SJCRH30 (cell line): Measurements from ENCODE around the gene COL5A1. TPM values are rescaled to one million over a fixed set of nuclear protein-coding genes. Genes with fewer than 3 reads are reported as not detected.

Experiments used
- DNase-seq, 2 experiments: peaks; one replicate each; pipeline ENCODE4 v3.0.0-alpha.2; 2015 to 2020
- H3K27ac ChIP-seq: fragments of 250-450 bp; sonication (Bioruptor Pico); 2 replicates; pipeline ENCODE4 v1.5.1; 2020; ENCODE audit warnings: mild to moderate bottlenecking, moderate library complexity
- H3K27me3 ChIP-seq: fragments of 250-450 bp; sonication (Bioruptor Pico); 2 replicates; pipeline ENCODE4 v1.5.1; 2020; ENCODE audit warnings: mild to moderate bottlenecking, moderate library complexity
- H3K36me3 ChIP-seq: fragments of 250-450 bp; sonication (Bioruptor Pico); 2 replicates; pipeline ENCODE4 v1.5.1; 2020; ENCODE audit warnings: mild to moderate bottlenecking, moderate library complexity
- H3K4me1 ChIP-seq: fragments of 250-450 bp; sonication (Bioruptor Pico); 2 replicates; pipeline ENCODE4 v1.5.1; 2020; ENCODE audit warnings: mild to moderate bottlenecking, moderate library complexity
- H3K4me3 ChIP-seq: fragments of 250-450 bp; sonication (Bioruptor Pico); 2 replicates; pipeline ENCODE4 v1.5.1; 2020; ENCODE audit warnings: mild to moderate bottlenecking, moderate library complexity
- H3K9me3 ChIP-seq: fragments of 250-450 bp; sonication (Bioruptor Pico); replicated peaks from 2 replicates; pipeline ENCODE4 v1.5.1; 2020; ENCODE audit warnings: mild to moderate bottlenecking, moderate library complexity
- total RNA-seq: library from RNA; depleted of rRNA; stranded (reverse); fragments of >200 nt; shearing (Covaris generic); gene quantifications from 2 replicates; pipeline ENCODE4 v1.2.3, GENCODE V29; 2014

The COL5A1 gene
- total RNA-seq, 1 experiment from 2014 or later = 32.1 TPM

DNA sequence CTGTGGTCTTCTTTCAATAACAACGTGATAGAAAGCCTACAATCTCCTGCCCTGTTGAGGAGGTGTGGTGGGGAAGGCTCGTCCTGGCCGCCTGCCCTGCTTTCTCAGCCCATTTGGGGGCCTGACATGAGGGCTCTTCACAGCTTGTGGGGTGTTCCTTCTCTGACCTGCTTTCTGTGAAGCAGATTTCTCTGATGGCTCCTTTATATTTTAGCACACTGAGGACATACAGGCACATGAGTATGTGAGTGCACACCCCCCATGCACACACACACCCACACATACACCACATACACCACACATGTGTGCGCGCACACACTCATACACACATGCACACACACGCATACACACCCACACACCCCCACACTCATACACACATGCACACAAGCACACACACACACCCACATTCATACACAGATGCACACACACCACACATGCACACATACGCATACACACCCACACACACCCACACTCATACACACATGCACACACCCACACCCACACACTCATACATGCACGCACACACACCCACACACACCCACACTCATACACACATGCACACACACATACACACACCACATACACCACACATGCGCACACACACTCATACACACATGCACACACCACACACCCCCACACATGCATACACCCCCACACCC, 117.5 kb downstream of the COL5A1 start:
- Histone ChIP-seq H3K4me1 (peaks cover 24% of the 10 kb centered on the region), H3K27ac (no peak overlapping the region), H3K27me3 (no peaks in the 10 kb centered on the region), H3K4me3 (no peak overlapping the region), H3K9me3 (no peaks in the 10 kb centered on the region), H3K36me3 (peaks cover 4% of the 10 kb centered on the region; the same call in 1 of the 2 replicates)
- no peak for DNase-seq

DNA sequence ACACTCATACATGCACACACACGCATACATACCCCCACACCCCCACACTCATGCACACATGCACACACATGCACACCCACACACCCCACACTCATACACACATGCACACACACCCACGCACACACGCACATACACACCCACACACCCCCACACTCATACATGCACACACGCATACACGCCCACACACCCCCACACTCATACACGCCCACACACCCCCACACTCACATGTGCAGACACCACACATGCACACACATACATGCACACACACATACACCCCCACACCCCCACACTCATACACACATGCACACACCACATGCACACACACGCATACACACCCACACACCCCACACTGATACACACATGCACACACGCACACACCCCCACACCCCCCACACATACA, 118.3 kb downstream of the COL5A1 start:
- H3K27me3 ChIP-seq = no peaks in the 10 kb centered on the region
- no peaks in the 10 kb centered on the region for H3K9me3 ChIP-seq
- no peak overlapping the region for H3K27ac ChIP-seq
- DNase-seq = no peak
- peaks cover 4% of the 10 kb centered on the region; the same call in 1 of the 2 replicates for H3K36me3 ChIP-seq
- no peak overlapping the region for H3K4me3 ChIP-seq
- peaks cover 24% of the 10 kb centered on the region for H3K4me1 ChIP-seq

DNA sequence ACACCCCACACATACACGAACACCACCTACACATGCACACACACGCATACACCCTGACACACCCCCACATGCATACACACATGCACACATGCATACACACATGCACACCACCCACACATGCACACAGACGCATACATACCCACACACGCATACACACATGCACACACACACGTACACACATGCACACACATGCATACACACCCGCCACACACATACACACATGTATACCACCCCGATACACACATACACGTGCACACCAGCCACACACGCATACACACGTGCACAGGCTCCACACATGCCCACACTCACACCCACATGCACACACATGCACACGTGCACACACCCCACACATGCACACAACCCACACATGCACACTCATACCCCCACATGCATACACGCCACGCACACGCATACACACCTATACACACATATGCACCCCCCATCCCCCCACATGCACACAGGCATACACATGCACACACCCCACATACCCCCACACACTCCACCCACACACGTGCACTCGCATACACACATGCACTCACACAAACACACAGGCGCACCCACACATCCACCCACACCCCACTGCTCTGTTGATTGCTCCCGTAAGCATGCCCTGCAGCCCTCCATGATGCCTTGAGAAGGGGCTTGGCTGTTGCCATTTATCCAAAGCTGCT, 119.3 kb downstream of the COL5A1 start:
- Histone ChIP-seq H3K27me3 (no peaks in the 10 kb centered on the region), H3K4me1 (peaks cover 20% of the 10 kb centered on the region), H3K36me3 (peaks cover 4% of the 10 kb centered on the region; the same call in 1 of the 2 replicates), H3K27ac (no peak overlapping the region), H3K4me3 (no peak overlapping the region), H3K9me3 (no peaks in the 10 kb centered on the region)
- DNase-seq = no peak

DNA sequence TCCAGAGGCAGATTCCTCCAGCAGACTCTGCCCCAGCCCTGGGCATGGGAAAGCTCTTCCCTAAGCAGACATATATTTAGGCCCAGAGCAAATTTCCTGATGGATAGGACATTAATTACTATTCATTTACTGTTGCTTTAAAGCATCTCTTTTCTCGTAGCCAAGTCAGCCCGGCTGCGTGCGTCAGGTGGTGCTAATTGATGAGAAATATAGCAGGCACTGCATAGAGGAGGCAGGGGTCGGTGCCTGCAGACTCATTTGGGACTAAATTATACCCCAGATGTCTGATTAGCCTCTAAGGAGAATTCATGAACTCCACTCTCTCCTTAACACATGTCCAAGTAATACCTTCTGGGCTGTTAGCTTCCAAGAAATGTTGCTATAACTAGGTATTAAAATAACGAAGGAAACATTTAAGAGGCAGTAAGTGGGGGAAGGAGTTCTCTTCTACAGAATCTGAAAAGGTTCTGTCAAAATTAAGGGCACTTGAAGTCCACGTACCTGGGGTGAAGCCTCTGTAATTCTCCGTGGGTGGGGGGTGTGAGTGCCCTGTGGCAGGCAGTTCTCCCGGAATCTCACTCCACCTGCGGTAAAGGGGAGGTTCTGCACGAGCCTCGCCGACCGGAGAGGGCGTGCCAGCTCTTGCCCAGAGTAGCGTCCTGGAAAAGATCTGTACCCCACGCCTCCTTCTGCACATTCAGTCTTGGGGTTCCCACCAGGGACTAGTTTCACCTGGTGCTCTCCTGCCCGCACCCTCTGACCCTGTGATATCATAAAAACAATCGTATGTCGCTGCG, 123.1 kb downstream of the COL5A1 start:
- no peaks in the 10 kb centered on the region for H3K27me3 ChIP-seq
- H3K4me1 ChIP-seq = no peaks in the 10 kb centered on the region
- DNase-seq = no peak
- no peak overlapping the region for H3K27ac ChIP-seq
- no peak overlapping the region for H3K4me3 ChIP-seq
- H3K36me3 ChIP-seq = no peaks in the 10 kb centered on the region; the same call in 1 of the 2 replicates
- no peaks in the 10 kb centered on the region for H3K9me3 ChIP-seq

DNA sequence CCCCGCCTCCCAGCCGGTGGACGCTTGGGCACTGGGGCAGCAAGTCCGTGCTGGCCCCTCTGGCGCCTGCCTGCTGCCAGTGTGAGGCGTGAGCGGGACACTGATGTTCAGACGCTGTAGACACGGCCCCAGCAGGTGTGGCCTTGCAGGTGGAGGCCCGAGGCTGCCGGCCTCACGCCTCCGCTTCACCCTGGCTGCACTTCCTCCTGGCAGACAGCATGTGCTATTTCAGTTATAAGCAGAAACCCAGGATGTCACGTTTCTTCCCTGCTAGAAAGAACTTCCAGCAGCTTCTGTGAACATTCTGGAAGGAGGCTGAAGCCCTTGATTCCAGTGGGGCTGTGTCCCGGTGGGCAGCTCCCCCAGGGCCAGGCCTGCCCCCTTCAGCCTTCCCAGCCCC, 124.2 kb downstream of the COL5A1 start:
- Histone ChIP-seq H3K27ac (no peak overlapping the region), H3K27me3 (no peaks in the 10 kb centered on the region), H3K9me3 (no peaks in the 10 kb centered on the region), H3K4me3 (no peak overlapping the region), H3K36me3 (no peaks in the 10 kb centered on the region; the same call in 1 of the 2 replicates), H3K4me1 (no peaks in the 10 kb centered on the region)
- no peak for DNase-seq

DNA sequence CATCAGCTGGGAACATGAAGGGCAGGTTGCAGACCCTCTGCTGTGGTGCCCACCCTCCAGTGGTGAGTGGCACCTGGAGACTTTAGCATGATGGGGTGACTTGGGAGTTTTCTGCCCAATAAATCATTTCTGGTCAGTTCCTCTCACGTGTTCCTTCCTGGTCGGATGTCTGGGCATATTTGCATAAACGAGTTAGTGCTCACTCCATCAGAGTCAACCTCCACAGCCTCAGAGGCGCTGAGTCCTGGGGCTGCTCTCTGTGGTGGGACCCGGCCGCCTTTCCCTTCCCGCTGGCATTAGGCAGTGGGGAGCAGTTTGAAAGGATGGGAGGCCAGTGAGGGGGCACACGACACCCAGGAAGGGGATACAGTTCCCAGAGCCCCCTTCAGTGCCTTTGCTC, 125.0 kb downstream of the COL5A1 start:
- Histone ChIP-seq H3K4me1 (no peaks in the 10 kb centered on the region; the same call in 1 of the 2 replicates), H3K9me3 (no peaks in the 10 kb centered on the region), H3K27ac (no peak overlapping the region), H3K4me3 (no peak overlapping the region), H3K27me3 (no peaks in the 10 kb centered on the region), H3K36me3 (no peaks in the 10 kb centered on the region; the same call in 1 of the 2 replicates)
- DNase-seq = no peak

DNA sequence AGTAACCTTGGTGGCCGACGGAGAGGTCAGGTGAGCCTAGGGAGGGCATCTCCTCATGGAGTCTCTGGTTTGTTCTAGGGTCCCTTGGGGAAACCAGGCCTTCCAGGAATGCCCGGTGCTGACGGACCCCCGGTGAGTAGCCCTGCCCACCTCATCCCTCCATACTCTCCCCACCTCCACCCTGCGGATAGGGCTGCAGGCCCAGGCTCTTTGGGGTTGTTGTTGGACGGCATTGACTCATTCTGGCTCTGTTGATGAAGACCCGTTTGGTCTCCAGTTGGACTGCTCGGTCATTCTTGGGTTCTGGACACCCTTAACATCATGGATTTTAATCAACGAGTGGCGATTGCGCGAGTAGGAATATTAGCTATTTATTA, 126.7 kb downstream of the COL5A1 start:
- no peak overlapping the region for H3K4me3 ChIP-seq
- H3K36me3 ChIP-seq = no peaks in the 10 kb centered on the region
- H3K9me3 ChIP-seq = no peaks in the 10 kb centered on the region
- H3K4me1 ChIP-seq = no peaks in the 10 kb centered on the region; the same call in 1 of the 2 replicates
- no peak overlapping the region for H3K27ac ChIP-seq
- no peaks in the 10 kb centered on the region for H3K27me3 ChIP-seq
- no peak for DNase-seq

DNA sequence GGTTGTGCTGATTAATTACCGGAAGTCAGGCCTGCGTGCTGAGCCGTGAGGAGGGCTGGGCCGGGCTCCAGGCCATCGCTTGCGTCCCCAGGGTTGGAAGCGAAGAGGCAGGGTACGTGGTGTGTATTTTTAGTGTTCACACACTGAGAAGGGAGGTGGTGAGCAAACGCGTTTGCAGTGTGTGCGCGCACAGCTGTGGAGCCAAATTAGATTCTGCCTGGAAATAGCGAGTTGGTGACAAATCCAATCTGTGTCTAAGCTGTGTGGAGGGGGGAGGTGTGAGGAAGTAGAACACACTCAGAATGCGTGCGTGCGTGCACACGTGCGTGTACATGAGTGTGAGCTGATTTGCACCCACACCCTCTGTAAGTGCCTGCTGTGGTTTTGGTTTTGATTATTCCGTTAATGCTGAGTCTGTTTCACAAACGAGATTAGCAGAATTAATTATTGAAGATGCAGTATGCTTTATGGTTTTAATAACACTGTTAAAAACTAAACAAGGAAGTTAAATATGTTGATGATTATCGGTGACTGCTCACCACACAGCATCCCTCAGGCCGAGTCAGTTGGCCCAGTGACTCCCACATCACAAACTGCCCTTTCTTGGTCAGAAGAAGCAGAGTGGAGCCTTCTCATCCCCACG, 127.2 kb downstream of the COL5A1 start:
- Histone ChIP-seq H3K4me1 (no peaks in the 10 kb centered on the region; the same call in 1 of the 2 replicates), H3K9me3 (no peaks in the 10 kb centered on the region), H3K36me3 (no peaks in the 10 kb centered on the region), H3K4me3 (no peak overlapping the region), H3K27me3 (no peaks in the 10 kb centered on the region), H3K27ac (no peak overlapping the region)
- DNase-seq = no peak

DNA sequence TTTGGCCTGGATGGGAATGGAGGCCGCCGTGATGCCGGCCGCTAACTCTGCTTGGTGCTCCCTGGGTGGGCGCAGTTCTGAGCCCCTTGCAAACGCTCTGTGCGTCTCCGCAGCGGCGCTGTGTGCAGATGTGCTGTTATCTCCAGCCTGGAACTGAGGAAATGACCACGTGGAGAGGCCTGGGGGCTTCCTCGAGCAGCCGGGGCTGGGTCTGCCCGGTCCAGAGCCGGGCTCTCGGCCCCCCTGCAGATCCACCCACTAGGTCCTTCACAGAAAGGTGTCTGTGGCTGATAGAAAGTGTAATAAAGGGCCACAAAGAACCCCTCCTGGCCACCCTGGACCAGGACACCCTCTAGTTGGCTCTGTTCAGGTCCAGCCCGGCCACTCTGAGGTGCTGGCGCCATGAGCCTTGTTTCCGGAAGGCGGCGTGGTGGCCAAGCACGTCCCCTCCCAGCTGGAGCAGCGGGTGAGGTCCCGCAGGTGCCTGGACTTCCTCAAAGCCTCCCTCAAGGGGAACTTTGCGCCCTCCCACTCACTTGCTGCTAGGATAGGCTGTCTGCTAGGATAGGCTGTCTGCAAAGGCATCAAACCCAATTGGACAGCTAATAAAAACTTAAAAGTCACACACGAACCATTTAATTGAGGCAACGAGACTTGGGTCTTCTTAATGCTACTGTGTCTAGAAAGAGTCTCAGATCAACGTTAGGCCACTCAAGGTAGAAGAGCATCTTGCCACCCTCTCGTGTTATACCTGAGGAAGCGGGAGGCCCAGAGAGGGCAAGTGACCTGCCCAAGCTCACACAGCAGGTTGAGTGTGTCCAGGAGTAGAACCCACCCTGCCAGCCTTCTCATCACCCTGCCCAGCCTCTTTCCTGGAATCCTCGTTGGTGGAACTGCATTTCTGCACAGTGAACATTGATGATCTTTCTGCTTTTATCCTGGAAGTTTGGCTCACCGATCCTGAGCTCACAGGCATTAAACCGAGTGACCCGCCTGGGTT, 129.7 kb downstream of the COL5A1 start:
- no peaks in the 10 kb centered on the region for H3K36me3 ChIP-seq
- H3K27me3 ChIP-seq = no peaks in the 10 kb centered on the region
- peak in 1 of 2 experiments; percentile 30 for DNase-seq
- H3K27ac ChIP-seq = peak overlapping the region; percentile 54
- H3K9me3 ChIP-seq = no peaks in the 10 kb centered on the region
- H3K4me3 ChIP-seq = no peak overlapping the region
- H3K4me1 ChIP-seq = peaks cover 18% of the 10 kb centered on the region

DNA sequence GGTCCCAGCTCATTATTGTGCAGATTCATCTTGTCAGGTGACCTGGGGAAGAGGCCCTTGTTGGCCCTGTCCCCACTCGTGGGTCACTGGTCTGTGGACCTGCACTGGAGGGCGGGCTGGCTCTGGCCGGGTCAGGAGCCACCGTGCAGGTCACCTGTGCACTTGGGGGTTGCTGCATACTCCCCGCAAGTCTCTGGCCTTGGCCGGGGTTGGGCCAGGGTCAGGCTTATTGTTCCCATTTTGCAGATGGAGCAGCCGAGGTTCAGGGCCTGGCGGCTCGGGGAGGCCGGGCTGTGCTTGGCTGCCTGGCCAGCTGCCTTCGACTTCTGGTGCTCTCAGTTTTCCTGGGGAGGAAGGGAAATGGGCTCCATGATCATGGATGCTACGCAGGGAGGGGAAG, 130.7 kb downstream of the COL5A1 start:
- no peaks in the 10 kb centered on the region for H3K36me3 ChIP-seq
- no peaks in the 10 kb centered on the region for H3K9me3 ChIP-seq
- peaks cover 28% of the 10 kb centered on the region for H3K4me1 ChIP-seq
- DNase-seq = no peak
- no peaks in the 10 kb centered on the region for H3K27me3 ChIP-seq
- H3K27ac ChIP-seq = no peak overlapping the region
- H3K4me3 ChIP-seq = no peak overlapping the region

DNA sequence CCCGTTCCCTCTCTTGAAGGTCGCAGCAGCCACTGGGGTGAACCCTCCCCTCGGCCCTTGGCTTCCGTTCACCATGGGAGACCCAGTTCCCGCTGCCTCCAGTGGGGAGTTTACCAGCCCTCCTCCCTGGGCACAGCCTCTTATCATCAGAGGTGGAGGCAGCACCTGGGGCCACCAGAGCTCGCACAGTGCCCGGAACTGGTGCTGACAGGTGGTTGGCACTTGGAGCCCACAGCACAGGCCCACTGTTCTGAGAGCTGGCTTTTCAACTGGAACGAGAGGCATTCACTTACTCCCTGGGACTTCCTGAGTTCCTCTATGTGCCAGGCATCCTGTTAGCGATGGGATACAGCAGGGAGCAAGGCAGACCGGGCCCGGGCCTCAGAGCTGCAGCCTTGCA, 132.2 kb downstream of the COL5A1 start:
- Histone ChIP-seq H3K9me3 (no peaks in the 10 kb centered on the region), H3K4me1 (peaks cover 33% of the 10 kb centered on the region), H3K36me3 (no peaks in the 10 kb centered on the region), H3K27ac (no peak overlapping the region), H3K4me3 (no peak overlapping the region), H3K27me3 (no peaks in the 10 kb centered on the region)
- no peak for DNase-seq

DNA sequence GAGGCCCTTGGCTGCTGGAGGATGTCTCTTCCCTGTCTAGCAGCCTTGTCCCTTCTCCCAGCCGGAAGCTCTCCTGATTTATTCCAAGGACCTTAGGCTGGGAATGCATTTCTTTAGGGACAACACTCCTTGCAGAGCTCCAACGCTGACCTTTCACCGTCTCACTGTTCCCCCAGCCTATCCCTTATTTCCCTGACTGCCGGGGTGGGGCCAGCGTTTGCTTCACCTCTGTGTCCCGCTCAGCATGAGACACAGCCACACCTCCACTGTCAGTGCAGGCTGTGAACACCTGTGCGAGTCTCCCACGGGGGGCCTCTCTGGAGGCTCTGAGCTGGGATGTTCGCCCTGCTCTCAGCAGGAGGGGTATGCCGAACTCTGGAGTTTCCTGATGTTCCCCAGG, 132.8 kb downstream of the COL5A1 start:
- no peak for DNase-seq
- Histone ChIP-seq H3K36me3 (no peaks in the 10 kb centered on the region), H3K27me3 (no peaks in the 10 kb centered on the region), H3K9me3 (no peaks in the 10 kb centered on the region), H3K4me3 (no peak overlapping the region), H3K27ac (no peak overlapping the region), H3K4me1 (peaks cover 33% of the 10 kb centered on the region)

DNA sequence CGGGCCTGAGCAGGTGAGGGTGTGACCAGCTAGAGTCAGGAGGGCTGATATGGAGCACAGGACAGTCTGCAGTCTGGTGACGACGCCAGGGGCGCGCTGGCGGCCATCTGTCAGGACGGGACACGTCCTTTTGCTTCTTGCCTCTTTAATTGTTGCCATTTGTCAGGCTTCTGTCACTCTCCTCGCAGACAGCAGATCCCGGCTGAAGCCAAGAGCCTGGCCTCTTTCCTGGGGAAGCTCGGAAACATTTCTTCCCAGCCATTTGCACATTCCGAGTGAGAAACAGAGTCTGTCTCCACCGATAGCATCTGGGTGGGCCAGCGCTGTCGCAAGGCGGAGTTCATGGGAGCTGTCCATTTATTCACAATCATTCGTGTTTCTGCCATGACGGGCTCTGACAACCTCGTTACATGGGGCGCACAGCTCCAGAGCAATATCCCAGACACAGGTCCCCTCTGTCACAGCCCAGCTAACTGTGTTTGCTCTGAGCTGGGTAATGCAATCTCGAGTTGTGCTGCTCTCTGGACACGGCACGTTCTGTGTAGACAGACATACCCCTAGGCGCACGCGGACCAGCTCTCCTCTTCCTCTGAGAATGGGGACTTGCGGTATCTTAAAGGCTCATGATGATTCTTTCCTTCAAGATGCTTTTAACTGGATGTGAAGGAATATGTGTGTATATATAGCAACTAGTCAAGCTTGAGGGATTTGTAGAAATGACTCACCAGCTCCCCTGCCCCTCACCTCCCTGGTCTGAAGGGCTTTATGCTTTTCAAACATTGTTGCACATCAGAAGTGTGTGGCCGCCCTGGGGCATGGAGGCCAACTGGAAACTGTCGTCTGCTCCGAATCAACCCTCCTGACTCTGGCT, 133.7 kb downstream of the COL5A1 start:
- H3K4me1 ChIP-seq = peaks cover 33% of the 10 kb centered on the region
- H3K9me3 ChIP-seq = no peaks in the 10 kb centered on the region
- peak; percentile 51 to 59 for DNase-seq
- H3K4me3 ChIP-seq = no peak overlapping the region
- H3K27ac ChIP-seq = peak overlapping the region; percentile 53; the same call in 1 of the 2 replicates
- no peaks in the 10 kb centered on the region for H3K36me3 ChIP-seq
- no peaks in the 10 kb centered on the region for H3K27me3 ChIP-seq
